ENCODE results near the gene PLTP. TPM values are rescaled to one million over a fixed set of nuclear protein-coding genes. Genes with fewer than 3 reads are reported as not detected.

Gene PLTP
- total and polyA plus RNA-seq, 2 of the 13 experiments (the other 11 are each of a cell fraction or from before 2014, with no cell fraction given): 16.9 to 28.6 TPM

GRCh38 chr20:45857114-45857881 is 54.7 kb downstream of the PLTP start, which contains the start of the genes ACOT8 and ZSWIM3 (continued):
- peak; percentile 72; the same call in 1 of the 2 replicates for TF ChIP-seq ZBTB34 (CRISPR knock-in tag; IDR thresholded peaks at IDR 0.05)
- TF ChIP-seq NFRKB (IDR thresholded peaks at IDR 0.05): no peak
- TF ChIP-seq ZNF556 (CRISPR knock-in tag; IDR thresholded peaks at IDR 0.05; ENCODE audit: borderline replicate concordance): peak; percentile 46; the same call in 1 of the 2 replicates
- TF ChIP-seq GATA4 (IDR thresholded peaks at IDR 0.05; ENCODE audit: borderline replicate concordance, low read depth): peak; percentile 48
- peak; percentile 85; the same call in 1 of the 2 replicates for TF ChIP-seq ZFP91 (CRISPR knock-in tag; IDR thresholded peaks at IDR 0.05; ENCODE audit: borderline replicate concordance)
- peak; percentile 84 for TF ChIP-seq RBFOX2 (IDR thresholded peaks at IDR 0.05; ENCODE audit: low read depth, low read length)
- TF ChIP-seq FOXP1 (IDR thresholded peaks at IDR 0.05): no peak
- peak; percentile 39 for TF ChIP-seq FOXP1 (CRISPR knock-in tag; IDR thresholded peaks at IDR 0.05)
- TF ChIP-seq SNAPC4 (CRISPR knock-in tag; IDR thresholded peaks at IDR 0.05): peak; percentile 79
- peak; percentile 90 for TF ChIP-seq ZNF687 (CRISPR knock-in tag; IDR thresholded peaks at IDR 0.05)
- TF ChIP-seq ZBTB7B (CRISPR knock-in tag; IDR thresholded peaks at IDR 0.05): peak; percentile 73; the same call in 1 of the 2 replicates
- TF ChIP-seq ZNF614 (CRISPR knock-in tag; IDR thresholded peaks at IDR 0.05; ENCODE audit: borderline replicate concordance): peak; percentile 92
- TF ChIP-seq CBFB (CRISPR knock-in tag; IDR thresholded peaks at IDR 0.05): peak; percentile 73
- no peak for TF ChIP-seq ARHGAP35 (CRISPR knock-in tag; IDR thresholded peaks at IDR 0.05; ENCODE audit: borderline replicate concordance)
- peak; percentile 17; the same call in 1 of the 2 replicates for TF ChIP-seq ZNF431 (CRISPR knock-in tag; IDR thresholded peaks at IDR 0.05; ENCODE audit: borderline replicate concordance, low read depth)
- TF ChIP-seq ZFP36L1 (CRISPR knock-in tag; IDR thresholded peaks at IDR 0.05): 0 out of 2 replicates have a peak, but pooled peaks have one; percentile 41
- TF ChIP-seq ZNF329 (CRISPR knock-in tag; IDR thresholded peaks at IDR 0.05; ENCODE audit: low read depth): peak; percentile 59; the same call in 1 of the 2 replicates

Measured in HepG2 (cell line).